ENCODE measurements around the gene SDHA. TPM values are rescaled to one million over a fixed set of nuclear protein-coding genes. Genes with fewer than 3 reads are reported as not detected.

SDHA gene
- total RNA-seq, 1 experiment from 2014 or later, result 171 TPM

DNA sequence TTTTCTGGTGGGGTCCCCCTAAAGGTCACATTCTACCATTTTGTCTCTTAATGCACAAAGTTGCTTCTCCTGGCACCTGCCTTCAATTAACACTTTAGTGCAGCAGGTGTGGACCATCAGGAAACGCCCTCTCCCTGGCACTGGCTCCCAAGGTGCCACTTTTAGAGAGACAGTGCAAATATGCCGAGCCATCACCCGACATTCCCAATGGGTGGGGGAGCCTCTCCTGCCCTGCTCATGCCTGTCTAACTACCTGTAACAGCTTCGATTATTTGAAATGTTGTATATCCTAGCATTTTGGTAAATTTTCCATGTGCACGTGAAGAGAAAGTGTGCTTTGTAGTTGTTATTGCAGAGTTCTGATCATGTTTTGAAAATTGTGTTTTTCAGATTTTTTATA, 40.0 kb upstream of the SDHA start:
- no peak overlapping the region for H3K4me3 ChIP-seq (ENCODE audit: low read depth in 2 of 2, low read length in 2 of 2)
- peaks cover 2% of the 10 kb centered on the region; the same call in 1 of the 2 replicates for H3K27me3 ChIP-seq (ENCODE audit: control insufficient read depth, insufficient read depth, low read length)
- intact Hi-C loops (cut with micrococcal nuclease; ENCODE audit: unreplicated experiment), result no loop called here
- ChIA-PET CTCF (interaction anchor here (0.5 kb wide), 1 partner anchor 10 kb away, joined by 18 read pairs; no protein-coding TSS in a partner anchor), POLR2A (no interaction called here)
- in situ Hi-C loops (cut with HindIII; ENCODE audit: low pct_unique_long_range_greater_than_20kb, low sequenced_read_pairs), result no loop called here
- TF ChIP-seq, protein P1, sequence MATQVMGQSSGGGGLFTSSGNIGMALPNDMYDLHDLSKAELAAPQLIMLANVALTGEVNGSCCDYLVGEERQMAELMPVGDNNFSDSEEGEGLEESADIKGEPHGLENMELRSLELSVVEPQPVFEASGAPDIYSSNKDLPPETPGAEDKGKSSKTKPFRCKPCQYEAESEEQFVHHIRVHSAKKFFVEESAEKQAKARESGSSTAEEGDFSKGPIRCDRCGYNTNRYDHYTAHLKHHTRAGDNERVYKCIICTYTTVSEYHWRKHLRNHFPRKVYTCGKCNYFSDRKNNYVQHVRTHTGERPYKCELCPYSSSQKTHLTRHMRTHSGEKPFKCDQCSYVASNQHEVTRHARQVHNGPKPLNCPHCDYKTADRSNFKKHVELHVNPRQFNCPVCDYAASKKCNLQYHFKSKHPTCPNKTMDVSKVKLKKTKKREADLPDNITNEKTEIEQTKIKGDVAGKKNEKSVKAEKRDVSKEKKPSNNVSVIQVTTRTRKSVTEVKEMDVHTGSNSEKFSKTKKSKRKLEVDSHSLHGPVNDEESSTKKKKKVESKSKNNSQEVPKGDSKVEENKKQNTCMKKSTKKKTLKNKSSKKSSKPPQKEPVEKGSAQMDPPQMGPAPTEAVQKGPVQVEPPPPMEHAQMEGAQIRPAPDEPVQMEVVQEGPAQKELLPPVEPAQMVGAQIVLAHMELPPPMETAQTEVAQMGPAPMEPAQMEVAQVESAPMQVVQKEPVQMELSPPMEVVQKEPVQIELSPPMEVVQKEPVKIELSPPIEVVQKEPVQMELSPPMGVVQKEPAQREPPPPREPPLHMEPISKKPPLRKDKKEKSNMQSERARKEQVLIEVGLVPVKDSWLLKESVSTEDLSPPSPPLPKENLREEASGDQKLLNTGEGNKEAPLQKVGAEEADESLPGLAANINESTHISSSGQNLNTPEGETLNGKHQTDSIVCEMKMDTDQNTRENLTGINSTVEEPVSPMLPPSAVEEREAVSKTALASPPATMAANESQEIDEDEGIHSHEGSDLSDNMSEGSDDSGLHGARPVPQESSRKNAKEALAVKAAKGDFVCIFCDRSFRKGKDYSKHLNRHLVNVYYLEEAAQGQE (IDR thresholded peaks at IDR 0.05; ENCODE audit: insufficient read depth in 1 of 2, low read depth in 2 of 2, low read length in 1 of 2), result no peak
- TF ChIP-seq TCF7L2 (IDR thresholded peaks at IDR 0.05; ENCODE audit: low read depth, low read length) (no peak), POLR2AphosphoS5 (IDR thresholded peaks at IDR 0.05; ENCODE audit: low read depth, low read length) (no peak), SIN3A (IDR thresholded peaks at IDR 0.05; ENCODE audit: borderline replicate concordance, insufficient read depth, low read depth, low read length) (no peak)
- TF ChIP-seq, protein P2, sequence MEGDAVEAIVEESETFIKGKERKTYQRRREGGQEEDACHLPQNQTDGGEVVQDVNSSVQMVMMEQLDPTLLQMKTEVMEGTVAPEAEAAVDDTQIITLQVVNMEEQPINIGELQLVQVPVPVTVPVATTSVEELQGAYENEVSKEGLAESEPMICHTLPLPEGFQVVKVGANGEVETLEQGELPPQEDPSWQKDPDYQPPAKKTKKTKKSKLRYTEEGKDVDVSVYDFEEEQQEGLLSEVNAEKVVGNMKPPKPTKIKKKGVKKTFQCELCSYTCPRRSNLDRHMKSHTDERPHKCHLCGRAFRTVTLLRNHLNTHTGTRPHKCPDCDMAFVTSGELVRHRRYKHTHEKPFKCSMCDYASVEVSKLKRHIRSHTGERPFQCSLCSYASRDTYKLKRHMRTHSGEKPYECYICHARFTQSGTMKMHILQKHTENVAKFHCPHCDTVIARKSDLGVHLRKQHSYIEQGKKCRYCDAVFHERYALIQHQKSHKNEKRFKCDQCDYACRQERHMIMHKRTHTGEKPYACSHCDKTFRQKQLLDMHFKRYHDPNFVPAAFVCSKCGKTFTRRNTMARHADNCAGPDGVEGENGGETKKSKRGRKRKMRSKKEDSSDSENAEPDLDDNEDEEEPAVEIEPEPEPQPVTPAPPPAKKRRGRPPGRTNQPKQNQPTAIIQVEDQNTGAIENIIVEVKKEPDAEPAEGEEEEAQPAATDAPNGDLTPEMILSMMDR (IDR thresholded peaks at IDR 0.05), result no peak
- H3K9me3 ChIP-seq (ENCODE audit: control insufficient read depth, insufficient read depth, low read depth, low read length), result no peaks in the 10 kb centered on the region
- ATAC-seq, result no peak
- H3K4me1 ChIP-seq (ENCODE audit: control insufficient read depth, insufficient read depth, low read length), result no peaks in the 10 kb centered on the region
- DNase-seq (ENCODE audit: low read depth, low spot score), result no peak
- no TSS peak for BruUV-seq (replicated peaks)
- H3K27ac ChIP-seq (ENCODE audit: low read length), result no peak overlapping the region
- H3K36me3 ChIP-seq (ENCODE audit: control insufficient read depth, insufficient read depth, low read length), result no peaks in the 10 kb centered on the region

DNA sequence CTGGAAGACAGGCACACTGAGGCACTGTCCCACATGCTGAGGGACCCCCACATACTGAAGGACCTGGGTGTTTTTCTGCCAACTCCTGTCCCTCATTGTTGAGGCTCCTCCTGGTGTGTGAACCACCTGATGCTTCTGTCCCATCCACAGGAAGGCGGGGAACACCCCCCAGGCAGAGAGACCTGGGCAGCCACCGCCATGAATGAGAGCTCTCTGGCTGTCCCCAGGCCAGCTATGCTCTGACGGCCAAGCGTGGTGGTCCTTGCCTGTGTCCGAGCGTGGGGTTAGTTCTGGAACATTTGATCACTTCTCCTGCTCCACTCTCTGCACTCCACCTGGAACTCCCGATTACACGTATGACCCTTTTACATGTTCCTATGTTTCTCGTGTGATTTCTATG, 38.7 kb upstream of the SDHA start:
- POLR2A ChIA-PET, result no interaction called here
- intact Hi-C loops (cut with micrococcal nuclease; ENCODE audit: unreplicated experiment) (no loop called here), in situ Hi-C loops (cut with HindIII; ENCODE audit: low pct_unique_long_range_greater_than_20kb, low sequenced_read_pairs) (no loop called here)
- Histone ChIP-seq H3K27ac (ENCODE audit: low read length) (no peak overlapping the region), H3K4me1 (ENCODE audit: control insufficient read depth, insufficient read depth, low read length) (no peaks in the 10 kb centered on the region), H3K4me3 (ENCODE audit: low read depth in 2 of 2, low read length in 2 of 2) (no peak overlapping the region), H3K27me3 (ENCODE audit: control insufficient read depth, insufficient read depth, low read length) (peaks cover 2% of the 10 kb centered on the region; the same call in 1 of the 2 replicates), H3K36me3 (ENCODE audit: control insufficient read depth, insufficient read depth, low read length) (no peaks in the 10 kb centered on the region), H3K9me3 (ENCODE audit: control insufficient read depth, insufficient read depth, low read depth, low read length) (no peaks in the 10 kb centered on the region)
- CTCF ChIA-PET, result no interaction called here
- DNase-seq (ENCODE audit: low read depth, low spot score) (no peak), ATAC-seq (no peak)
- TF ChIP-seq, protein P2 (IDR thresholded peaks at IDR 0.05), result no peak
- TF ChIP-seq, protein P1 (IDR thresholded peaks at IDR 0.05; ENCODE audit: insufficient read depth in 1 of 2, low read depth in 2 of 2, low read length in 1 of 2), result no peak
- no peak for TF ChIP-seq TCF7L2 (IDR thresholded peaks at IDR 0.05; ENCODE audit: low read depth, low read length)
- no peak for TF ChIP-seq SIN3A (IDR thresholded peaks at IDR 0.05; ENCODE audit: borderline replicate concordance, insufficient read depth, low read depth, low read length)
- TF ChIP-seq POLR2AphosphoS5 (IDR thresholded peaks at IDR 0.05; ENCODE audit: low read depth, low read length), result no peak
- BruUV-seq (replicated peaks), result no TSS peak

Measured in Panc1 (cell line).